Prostate gland (tissue), 2 donors: ENCODE measurements around the gene SLC10A7. TPM values are rescaled to one million over a fixed set of nuclear protein-coding genes. Genes with fewer than 3 reads are reported as not detected.

Experiments used
- DNase-seq: peaks from one replicate; pipeline ENCODE4 v3.0.0-alpha.2; 2019; ENCODE audit warnings: low spot score
- H3K27ac ChIP-seq, 2 donors: fragments of 200-600 bp; sonication (generic); 2 replicates each; pipeline ENCODE4 v1.5.1; 2017 to 2019
- H3K27me3 ChIP-seq: fragments of 200-600 bp; sonication (generic); replicated peaks from 2 replicates; pipeline ENCODE4 v1.5.1; 2019; ENCODE audit not compliant: insufficient read depth
- H3K36me3 ChIP-seq, 2 donors: fragments of 200-600 bp; sonication (generic); 1 replicate in 1 of 2; 2 replicates in 1 of 2; pipeline versions ENCODE4 v1.5.1 to v1.8.1; 2017 to 2019
- H3K4me1 ChIP-seq: fragments of 200-600 bp; sonication (generic); replicated peaks from 2 replicates; pipeline ENCODE4 v1.5.1; 2019
- H3K4me3 ChIP-seq, 2 donors: fragments of 200-600 bp; sonication (generic); 2 replicates each; pipeline ENCODE4 v1.5.1; 2017 to 2019
- H3K9me3 ChIP-seq: fragments of 200-600 bp; sonication (generic); 2 replicates; pipeline ENCODE4 v1.5.1; 2017
- POLR2A ChIP-seq: fragments of 450-650 bp; IDR thresholded peaks from one replicate; pipeline ENCODE4 v1.6.1; 2016; ENCODE audit warnings: antibody characterized with exemption, mild to moderate bottlenecking
- POLR2AphosphoS5 ChIP-seq: sonication (generic); formaldehyde crosslinking; IDR thresholded peaks from one replicate; pipeline ENCODE4 v1.6.1; 2017; ENCODE audit warnings: antibody characterized with exemption
- WGBS: methylation state at CpG from one replicate; pipeline ENCODE4 v1.1.5; 2018; 5-methylcytosine and 5-hydroxymethylcytosine counted together
- intact Hi-C: fragments of 100-400 bp; cut with DNase I; formaldehyde crosslinking; loops from one replicate; pipeline ENCODE4 v1.14.2; 2022
- total RNA-seq, 2 donors: library from RNA; depleted of rRNA; stranded (reverse); fragments of >200 nt; gene quantifications; one replicate each; pipeline ENCODE4 v1.1.0, GENCODE V29; 2016
- TF ChIP-seq, protein P1 (sequence below), 4 experiments: fragments of 200-600 bp in 2 of 4; fragments of 450-650 bp in 2 of 4; sonication (generic) in 2 of 4; IDR thresholded peaks; 1 replicate in 3 of 4; 2 replicates in 1 of 4; pipeline ENCODE4 v1.5.1; 2016 to 2019; ENCODE audit warnings: antibody characterized with exemption in 4 of 4, mild to moderate bottlenecking in 2 of 4, moderate library complexity in 2 of 4

The SLC10A7 gene
- total RNA-seq, 2 donors from 2014 or later, result 9.9 to 11.2 TPM

DNA sequence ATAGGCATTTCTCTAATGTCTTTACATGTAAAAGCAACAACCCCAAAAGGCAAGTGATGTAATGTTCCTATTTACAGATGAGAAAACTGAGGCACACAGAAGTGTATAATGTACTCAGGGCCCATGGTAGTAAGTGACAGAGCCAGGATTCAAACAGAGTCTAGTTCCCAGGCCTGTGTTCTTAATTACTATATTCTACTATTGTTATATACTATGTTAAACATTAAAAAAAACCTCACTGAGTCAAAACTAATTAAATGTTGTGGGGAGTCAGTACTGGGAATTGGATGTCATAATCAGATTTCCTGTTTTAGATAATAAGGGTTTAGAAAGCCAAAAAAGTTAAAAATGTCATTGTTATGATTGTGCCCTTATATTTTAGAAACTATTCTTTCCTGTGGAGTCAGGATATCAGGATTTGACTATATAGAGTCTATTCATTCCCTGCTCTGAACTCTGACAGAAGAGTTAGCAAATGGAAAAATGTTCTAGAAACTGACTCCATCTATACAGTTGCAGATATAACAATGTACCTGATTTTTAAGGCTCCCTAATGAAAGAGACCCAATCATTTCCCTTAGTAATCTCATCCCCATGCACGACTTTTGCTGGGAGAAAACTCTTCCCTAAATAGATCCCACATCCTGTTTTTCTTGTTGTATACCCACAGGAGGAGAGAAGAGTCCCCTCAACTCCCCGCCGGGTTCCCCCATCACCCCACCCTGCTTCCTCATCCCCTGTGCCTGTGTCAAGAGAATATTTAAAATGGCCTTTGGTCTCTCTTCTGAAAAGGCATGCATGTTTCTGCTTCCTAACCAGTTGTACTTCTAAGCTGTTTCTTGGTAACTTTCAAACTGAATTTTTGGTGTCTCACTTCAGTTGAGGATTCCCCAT, 237.7 kb downstream of the SLC10A7 start:
- TF ChIP-seq POLR2A (no peak), POLR2AphosphoS5 (no peak)
- TF ChIP-seq, protein P1, sequence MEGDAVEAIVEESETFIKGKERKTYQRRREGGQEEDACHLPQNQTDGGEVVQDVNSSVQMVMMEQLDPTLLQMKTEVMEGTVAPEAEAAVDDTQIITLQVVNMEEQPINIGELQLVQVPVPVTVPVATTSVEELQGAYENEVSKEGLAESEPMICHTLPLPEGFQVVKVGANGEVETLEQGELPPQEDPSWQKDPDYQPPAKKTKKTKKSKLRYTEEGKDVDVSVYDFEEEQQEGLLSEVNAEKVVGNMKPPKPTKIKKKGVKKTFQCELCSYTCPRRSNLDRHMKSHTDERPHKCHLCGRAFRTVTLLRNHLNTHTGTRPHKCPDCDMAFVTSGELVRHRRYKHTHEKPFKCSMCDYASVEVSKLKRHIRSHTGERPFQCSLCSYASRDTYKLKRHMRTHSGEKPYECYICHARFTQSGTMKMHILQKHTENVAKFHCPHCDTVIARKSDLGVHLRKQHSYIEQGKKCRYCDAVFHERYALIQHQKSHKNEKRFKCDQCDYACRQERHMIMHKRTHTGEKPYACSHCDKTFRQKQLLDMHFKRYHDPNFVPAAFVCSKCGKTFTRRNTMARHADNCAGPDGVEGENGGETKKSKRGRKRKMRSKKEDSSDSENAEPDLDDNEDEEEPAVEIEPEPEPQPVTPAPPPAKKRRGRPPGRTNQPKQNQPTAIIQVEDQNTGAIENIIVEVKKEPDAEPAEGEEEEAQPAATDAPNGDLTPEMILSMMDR (IDR thresholded peaks at IDR 0.05), result no peak
- Histone ChIP-seq H3K27ac (no peak overlapping the region), H3K36me3 (no peaks in the 10 kb centered on the region), H3K9me3 (no peaks in the 10 kb centered on the region), H3K4me3 (no peak overlapping the region), H3K27me3 (no peaks in the 10 kb centered on the region), H3K4me1 (no peaks in the 10 kb centered on the region)
- no peak for DNase-seq
- intact Hi-C loops, result no loop called here
- WGBS, result 74% methylated on average over 3 of the region's 3 CpGs

DNA sequence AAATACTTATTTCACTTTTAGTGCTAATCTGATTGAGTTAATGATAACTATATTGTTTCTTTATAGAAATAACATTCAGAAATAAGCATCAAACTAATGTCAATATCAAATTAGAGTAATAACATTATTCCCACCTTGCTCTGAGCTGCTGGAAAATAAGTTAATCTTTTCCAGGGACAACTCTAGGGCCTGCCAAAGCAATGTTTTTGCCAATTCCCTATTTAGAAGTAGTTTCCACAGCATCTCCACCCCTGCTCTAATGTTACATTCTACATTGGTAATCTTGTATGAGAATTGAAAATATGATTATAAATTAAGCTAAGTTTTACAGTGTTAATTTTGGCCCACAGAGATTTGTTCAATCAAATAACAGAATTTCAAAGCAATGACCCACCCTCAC, 239.1 kb downstream of the SLC10A7 start:
- H3K4me1 ChIP-seq, result no peaks in the 10 kb centered on the region
- H3K27ac ChIP-seq, result no peak overlapping the region
- H3K4me3 ChIP-seq, result no peak overlapping the region
- H3K27me3 ChIP-seq, result no peaks in the 10 kb centered on the region
- DNase-seq, result no peak
- TF ChIP-seq, protein P1 (IDR thresholded peaks at IDR 0.05), result no peak
- TF ChIP-seq POLR2AphosphoS5 (no peak), POLR2A (no peak)
- H3K9me3 ChIP-seq, result no peaks in the 10 kb centered on the region
- no peaks in the 10 kb centered on the region for H3K36me3 ChIP-seq
- intact Hi-C loops, result no loop called here

DNA sequence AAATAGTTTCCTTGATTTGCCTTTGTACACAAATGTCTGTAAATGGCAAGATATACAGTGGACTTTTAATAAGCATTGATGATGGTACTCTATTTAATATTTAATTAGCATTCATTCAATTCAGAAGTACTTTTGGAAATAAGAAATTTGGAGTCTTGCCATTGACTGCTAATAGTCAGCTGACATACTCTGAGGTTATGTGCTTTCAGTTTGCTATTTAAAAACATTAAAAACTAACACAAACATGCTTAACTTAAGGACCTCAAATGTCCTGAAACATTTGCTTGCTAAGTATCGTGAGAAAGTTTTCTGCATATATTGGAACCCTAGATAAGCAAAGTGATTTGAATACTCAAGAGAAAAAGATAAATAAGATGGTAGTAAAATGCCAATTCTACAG, 242.8 kb downstream of the SLC10A7 start:
- Histone ChIP-seq H3K27me3 (no peaks in the 10 kb centered on the region), H3K9me3 (no peaks in the 10 kb centered on the region), H3K4me3 (no peak overlapping the region), H3K27ac (no peak overlapping the region), H3K4me1 (no peaks in the 10 kb centered on the region), H3K36me3 (no peaks in the 10 kb centered on the region)
- TF ChIP-seq POLR2A, result no peak
- no peak for TF ChIP-seq POLR2AphosphoS5
- TF ChIP-seq, protein P1 (IDR thresholded peaks at IDR 0.05), result no peak
- intact Hi-C loops, result no loop called here
- 70% methylated on average over 1 of the region's 1 CpG for WGBS
- no peak for DNase-seq

DNA sequence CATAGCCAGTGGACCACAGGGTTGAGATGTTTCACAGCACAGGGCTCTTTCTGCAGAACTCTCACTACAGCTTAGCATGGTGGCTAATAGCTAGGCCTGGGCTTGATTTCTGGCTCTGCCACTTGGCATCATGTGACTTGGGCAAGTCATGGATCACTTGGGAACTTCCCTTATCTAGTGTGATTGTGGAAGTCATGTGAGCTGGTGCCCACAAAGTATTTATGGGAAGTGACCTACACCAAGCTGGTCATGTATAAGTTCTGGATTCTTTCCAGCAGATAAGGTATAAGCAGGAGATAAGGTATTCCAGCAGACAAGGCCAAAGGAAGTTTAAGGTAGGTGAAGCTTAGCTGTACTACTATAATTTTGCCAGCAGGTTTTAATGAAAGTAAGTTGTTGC, 246.4 kb downstream of the SLC10A7 start:
- TF ChIP-seq POLR2A (no peak), POLR2AphosphoS5 (no peak)
- TF ChIP-seq, protein P1 (IDR thresholded peaks at IDR 0.05), result no peak
- intact Hi-C loops, result no loop called here
- DNase-seq, result no peak
- Histone ChIP-seq H3K36me3 (no peaks in the 10 kb centered on the region), H3K4me1 (no peaks in the 10 kb centered on the region), H3K4me3 (no peak overlapping the region), H3K9me3 (no peaks in the 10 kb centered on the region), H3K27ac (no peak overlapping the region), H3K27me3 (no peaks in the 10 kb centered on the region)

DNA sequence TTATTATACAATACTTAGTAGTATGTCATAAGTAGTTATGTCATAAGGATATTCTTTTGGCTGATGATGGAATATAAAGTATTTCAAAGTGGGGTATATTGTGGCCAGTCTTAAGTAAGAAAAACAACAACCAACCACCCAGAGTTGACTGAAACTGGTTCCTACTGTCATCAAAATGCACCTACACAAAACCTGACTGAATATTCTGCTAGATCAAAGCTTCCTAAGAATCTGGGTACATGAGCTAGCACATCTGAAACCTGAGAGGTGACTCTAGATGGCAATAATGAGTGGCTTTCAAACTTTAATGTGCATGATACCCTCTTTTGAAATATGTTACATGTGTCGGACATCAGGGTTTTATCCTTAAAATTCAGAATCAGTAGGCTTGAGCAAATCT, 247.0 kb downstream of the SLC10A7 start:
- Histone ChIP-seq H3K36me3 (no peaks in the 10 kb centered on the region), H3K4me1 (no peaks in the 10 kb centered on the region), H3K4me3 (no peak overlapping the region), H3K9me3 (no peaks in the 10 kb centered on the region), H3K27me3 (no peaks in the 10 kb centered on the region), H3K27ac (no peak overlapping the region)
- no peak for TF ChIP-seq POLR2A
- TF ChIP-seq, protein P1 (IDR thresholded peaks at IDR 0.05), result no peak
- TF ChIP-seq POLR2AphosphoS5, result no peak
- DNase-seq, result no peak
- intact Hi-C loops, result no loop called here
- WGBS, result 93% methylated on average over 1 of the region's 1 CpG
